ENCODE results near the gene TBC1D2.

Gene TBC1D2

DNA sequence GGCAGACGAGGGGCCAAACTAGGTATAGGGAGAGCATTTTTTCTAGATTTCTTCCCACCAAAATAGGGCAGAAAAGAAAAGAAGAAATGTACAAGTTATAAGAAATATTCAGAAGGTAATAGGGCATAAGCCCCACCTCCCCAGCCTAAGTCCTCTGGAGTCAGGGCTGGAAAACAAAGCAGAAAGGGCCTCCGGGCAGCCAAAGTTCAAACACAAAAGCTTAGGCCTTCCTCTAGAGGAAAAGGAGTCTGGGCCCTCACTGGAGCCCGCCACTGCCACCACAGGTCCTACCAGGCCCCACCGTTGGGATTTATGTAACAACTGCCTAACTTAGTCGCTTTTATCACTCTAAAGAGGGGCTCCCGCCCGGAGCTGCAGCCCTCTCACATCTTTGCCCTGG lies 27.6 kb downstream of the TBC1D2 start:
- Histone ChIP-seq H3K27ac (ENCODE audit: low read length) (no peak overlapping the region), H3K27me3 (ENCODE audit: low read depth, low read length) (no peaks in the 10 kb centered on the region), H3K79me2 (ENCODE audit: low read length) (no peaks in the 10 kb centered on the region), H3K9me3 (ENCODE audit: insufficient read depth, low read length) (no peaks in the 10 kb centered on the region), H2AFZ (ENCODE audit: low read depth, low read length) (no peak overlapping the region), H4K20me1 (ENCODE audit: insufficient read depth, low read length) (no peaks in the 10 kb centered on the region), H3K9ac (ENCODE audit: low read length) (no peak overlapping the region), H3K4me2 (ENCODE audit: low read length) (no peak overlapping the region), H3K4me3 (ENCODE audit: low read length) (no peak overlapping the region), H3K4me1 (ENCODE audit: low read length) (no peaks in the 10 kb centered on the region), H3K36me3 (replicated peaks; ENCODE audit: low read depth, low read length) (no peaks in the 10 kb centered on the region)
- TF ChIP-seq EZH2phosphoT487 (IDR thresholded peaks at IDR 0.05; ENCODE audit: low read depth): no peak
- TF ChIP-seq, protein P1, sequence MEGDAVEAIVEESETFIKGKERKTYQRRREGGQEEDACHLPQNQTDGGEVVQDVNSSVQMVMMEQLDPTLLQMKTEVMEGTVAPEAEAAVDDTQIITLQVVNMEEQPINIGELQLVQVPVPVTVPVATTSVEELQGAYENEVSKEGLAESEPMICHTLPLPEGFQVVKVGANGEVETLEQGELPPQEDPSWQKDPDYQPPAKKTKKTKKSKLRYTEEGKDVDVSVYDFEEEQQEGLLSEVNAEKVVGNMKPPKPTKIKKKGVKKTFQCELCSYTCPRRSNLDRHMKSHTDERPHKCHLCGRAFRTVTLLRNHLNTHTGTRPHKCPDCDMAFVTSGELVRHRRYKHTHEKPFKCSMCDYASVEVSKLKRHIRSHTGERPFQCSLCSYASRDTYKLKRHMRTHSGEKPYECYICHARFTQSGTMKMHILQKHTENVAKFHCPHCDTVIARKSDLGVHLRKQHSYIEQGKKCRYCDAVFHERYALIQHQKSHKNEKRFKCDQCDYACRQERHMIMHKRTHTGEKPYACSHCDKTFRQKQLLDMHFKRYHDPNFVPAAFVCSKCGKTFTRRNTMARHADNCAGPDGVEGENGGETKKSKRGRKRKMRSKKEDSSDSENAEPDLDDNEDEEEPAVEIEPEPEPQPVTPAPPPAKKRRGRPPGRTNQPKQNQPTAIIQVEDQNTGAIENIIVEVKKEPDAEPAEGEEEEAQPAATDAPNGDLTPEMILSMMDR (IDR thresholded peaks at IDR 0.05; ENCODE audit: low read depth, low read length): no peak

DNA sequence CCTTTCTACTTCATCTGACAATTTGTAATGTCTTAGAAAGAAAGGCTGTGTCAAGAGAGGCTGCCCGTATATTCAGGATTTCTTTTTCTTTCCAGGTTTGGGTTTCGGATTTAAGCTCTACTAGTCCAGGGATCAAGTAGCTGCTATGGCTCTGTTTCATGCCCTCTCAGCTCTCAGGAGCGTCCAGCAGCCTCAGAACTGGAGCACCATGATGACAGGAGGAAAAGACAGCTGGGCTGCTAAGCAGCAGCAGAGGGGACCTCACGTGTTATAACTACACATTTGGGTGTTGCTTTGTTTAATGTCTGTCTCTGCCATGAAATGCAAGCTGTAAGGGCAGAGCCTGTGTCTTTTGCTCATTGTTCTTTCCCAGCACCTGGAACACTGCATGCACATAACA lies 28.5 kb downstream of the TBC1D2 start:
- Histone ChIP-seq H3K9ac (ENCODE audit: low read length) (no peak overlapping the region), H3K4me3 (ENCODE audit: low read length) (no peak overlapping the region), H3K36me3 (replicated peaks; ENCODE audit: low read depth, low read length) (no peaks in the 10 kb centered on the region), H4K20me1 (ENCODE audit: insufficient read depth, low read length) (no peaks in the 10 kb centered on the region), H3K9me3 (ENCODE audit: insufficient read depth, low read length) (no peaks in the 10 kb centered on the region), H3K27ac (ENCODE audit: low read length) (no peak overlapping the region), H2AFZ (ENCODE audit: low read depth, low read length) (no peak overlapping the region), H3K79me2 (ENCODE audit: low read length) (no peaks in the 10 kb centered on the region), H3K27me3 (ENCODE audit: low read depth, low read length) (no peaks in the 10 kb centered on the region), H3K4me2 (ENCODE audit: low read length) (no peak overlapping the region), H3K4me1 (ENCODE audit: low read length) (no peaks in the 10 kb centered on the region)
- no peak for TF ChIP-seq EZH2phosphoT487 (IDR thresholded peaks at IDR 0.05; ENCODE audit: low read depth)
- TF ChIP-seq, protein P1 (IDR thresholded peaks at IDR 0.05; ENCODE audit: low read depth, low read length): no peak

DNA sequence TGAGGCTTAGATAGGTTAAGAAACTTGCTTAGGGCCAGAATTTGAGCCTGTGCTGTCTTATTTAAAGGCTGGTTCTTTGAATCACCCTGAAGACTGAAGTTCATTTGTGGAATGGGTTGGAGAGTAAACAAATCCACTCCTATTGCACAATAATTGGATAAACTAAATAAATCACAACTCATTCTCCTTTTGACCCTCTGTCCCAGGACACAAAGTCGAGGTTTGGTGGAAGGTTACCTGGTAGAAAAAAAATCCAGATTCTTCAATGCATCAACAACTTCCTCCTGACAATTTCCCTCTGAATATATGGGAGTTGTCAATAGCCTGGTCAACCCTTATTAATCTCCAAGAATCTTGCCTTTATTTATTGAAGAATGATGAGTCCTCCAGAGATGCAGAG lies 28.9 kb downstream of the TBC1D2 start:
- Histone ChIP-seq H4K20me1 (ENCODE audit: insufficient read depth, low read length) (no peaks in the 10 kb centered on the region), H3K4me3 (ENCODE audit: low read length) (no peak overlapping the region), H3K36me3 (replicated peaks; ENCODE audit: low read depth, low read length) (no peaks in the 10 kb centered on the region), H3K4me1 (ENCODE audit: low read length) (no peaks in the 10 kb centered on the region), H3K79me2 (ENCODE audit: low read length) (no peaks in the 10 kb centered on the region), H3K27ac (ENCODE audit: low read length) (no peak overlapping the region), H3K4me2 (ENCODE audit: low read length) (no peak overlapping the region), H3K9ac (ENCODE audit: low read length) (no peak overlapping the region), H3K9me3 (ENCODE audit: insufficient read depth, low read length) (no peaks in the 10 kb centered on the region), H3K27me3 (ENCODE audit: low read depth, low read length) (no peaks in the 10 kb centered on the region), H2AFZ (ENCODE audit: low read depth, low read length) (no peak overlapping the region)
- TF ChIP-seq EZH2phosphoT487 (IDR thresholded peaks at IDR 0.05; ENCODE audit: low read depth): no peak
- TF ChIP-seq, protein P1 (IDR thresholded peaks at IDR 0.05; ENCODE audit: low read depth, low read length): no peak

DNA sequence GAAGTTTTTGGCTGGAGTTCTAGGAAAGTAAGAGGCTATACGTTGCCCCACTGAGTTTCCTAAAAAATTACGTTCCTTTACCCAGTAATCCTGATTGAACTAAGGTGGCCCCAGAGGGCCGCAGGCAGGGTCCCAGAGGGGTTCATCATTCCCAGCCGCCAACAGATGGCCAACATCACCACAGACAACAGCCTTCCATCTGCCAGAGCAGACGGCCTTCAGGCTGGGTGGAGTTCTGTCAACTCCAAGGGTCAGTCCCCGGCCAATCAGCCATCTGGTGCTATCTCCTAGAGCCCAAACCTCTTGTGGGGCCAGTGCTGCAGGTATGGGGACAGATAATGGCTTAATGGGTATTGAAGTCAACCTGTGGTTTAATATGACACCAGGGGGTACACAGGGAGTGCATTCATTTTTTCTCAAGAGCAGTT lies 30.4 kb downstream of the TBC1D2 start:
- no peaks in the 10 kb centered on the region for H4K20me1 ChIP-seq (ENCODE audit: insufficient read depth, low read length)
- H3K4me3 ChIP-seq (ENCODE audit: low read length): no peak overlapping the region
- H3K27me3 ChIP-seq (ENCODE audit: low read depth, low read length): no peaks in the 10 kb centered on the region
- H2AFZ ChIP-seq (ENCODE audit: low read depth, low read length): no peak overlapping the region
- H3K27ac ChIP-seq (ENCODE audit: low read length): no peak overlapping the region
- no peaks in the 10 kb centered on the region for H3K36me3 ChIP-seq (replicated peaks; ENCODE audit: low read depth, low read length)
- H3K79me2 ChIP-seq (ENCODE audit: low read length): no peaks in the 10 kb centered on the region
- no peak for TF ChIP-seq EZH2phosphoT487 (IDR thresholded peaks at IDR 0.05; ENCODE audit: low read depth)
- TF ChIP-seq, protein P1 (IDR thresholded peaks at IDR 0.05; ENCODE audit: low read depth, low read length): no peak
- no peaks in the 10 kb centered on the region for H3K9me3 ChIP-seq (ENCODE audit: insufficient read depth, low read length)
- H3K9ac ChIP-seq (ENCODE audit: low read length): no peak overlapping the region
- H3K4me2 ChIP-seq (ENCODE audit: low read length): no peak overlapping the region
- no peaks in the 10 kb centered on the region for H3K4me1 ChIP-seq (ENCODE audit: low read length)
